Stimulated activated CD4-positive, alpha-beta T cell treated with anti-CD3 and anti-CD28 coated beads, Interleukin-1b, Interleukin-23, amount 100 ng/mL, for 24 hours (primary cell): ENCODE results near the gene TOP2A.
"Not testable (repeated sequence)": the region's sequence is repeated elsewhere in the genome, so short reads cannot be mapped to it uniquely, and the experiment has no call there.

Source experiments
- DNase-seq, 4 experiments: peaks; one replicate each; pipeline ENCODE4 v3.0.0-alpha.2; 2020; ENCODE audit warnings: low read depth in 4 of 4, low spot score in 1 of 4

The TOP2A gene

GRCh38 chr17:40382251-40382650, 35.4 kb downstream of the TOP2A start:
- DNase-seq, result no peak

GRCh38 chr17:40378966-40379365, 38.7 kb downstream of the TOP2A start:
- no peak for DNase-seq

GRCh38 chr17:40377832-40378231, 39.9 kb downstream of the TOP2A start:
- no peak for DNase-seq

GRCh38 chr17:40376541-40376940, 41.2 kb downstream of the TOP2A start:
- DNase-seq, result not testable (repeated sequence)

GRCh38 chr17:40375786-40376185, 41.9 kb downstream of the TOP2A start:
- not testable (repeated sequence) for DNase-seq

GRCh38 chr17:40374821-40375498, 42.7 kb downstream of the TOP2A start:
- no peak for DNase-seq

GRCh38 chr17:40373999-40374398, 43.7 kb downstream of the TOP2A start:
- DNase-seq, result no peak

- no peak for DNase-seq
These were observed 44.4 kb downstream of the TOP2A start for GRCh38 chr17:40373324-40373723.

GRCh38 chr17:40372644-40373043, 45.1 kb downstream of the TOP2A start:
- not testable (repeated sequence) for DNase-seq

- DNase-seq, result no peak
These were observed 45.7 kb downstream of the TOP2A start for GRCh38 chr17:40372031-40372430.

- DNase-seq, result no peak
These were observed 46.3 kb downstream of the TOP2A start for GRCh38 chr17:40371261-40371929.

- no peak for DNase-seq
These were observed 47.8 kb downstream of the TOP2A start for GRCh38 chr17:40369923-40370322.

GRCh38 chr17:40367728-40368127, 50.0 kb downstream of the TOP2A start:
- DNase-seq, result not testable (repeated sequence)

- DNase-seq, result no peak
These were observed 50.7 kb downstream of the TOP2A start for GRCh38 chr17:40366861-40367518.

- no peak for DNase-seq
These were observed 51.4 kb downstream of the TOP2A start for GRCh38 chr17:40366076-40366860.

- DNase-seq, result no peak
These were observed 52.8 kb downstream of the TOP2A start for GRCh38 chr17:40364906-40365305.

GRCh38 chr17:40364121-40364861, 53.4 kb downstream of the TOP2A start, which contains the start of gene GJD3:
Gene GJD3 (minus strand): TSS chr17:40364737. CDS start chr17:40363815, 922 bp downstream.
- DNase-seq, result no peak

GRCh38 chr17:40363111-40363827, 54.4 kb downstream of the TOP2A start:
- DNase-seq, result peak in 2 of 4 experiments; percentile 19 to 22

- DNase-seq, result peak; percentile 56 to 86 (median 72)
These were observed 55.0 kb downstream of the TOP2A start for GRCh38 chr17:40362696-40363110.
